ENCODE results near the gene ZSCAN18.

DNA sequence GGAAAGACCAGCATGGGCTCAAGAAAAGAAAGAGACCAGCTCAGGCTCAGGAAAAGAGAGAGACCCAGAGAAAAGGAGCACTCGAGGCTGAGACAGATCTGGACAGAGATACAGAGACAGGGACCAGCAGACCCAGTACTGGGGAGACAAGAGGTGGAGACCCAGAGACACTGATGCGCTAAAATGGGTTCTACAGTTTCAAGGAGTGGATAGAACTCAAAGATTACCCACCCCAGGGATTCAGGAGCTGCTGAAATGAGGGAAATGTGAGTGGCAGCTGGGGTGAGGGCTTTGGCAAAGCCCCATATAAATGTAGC is 609 bp upstream of the ZSCAN18 start:
- TF ChIP-seq, protein P1, sequence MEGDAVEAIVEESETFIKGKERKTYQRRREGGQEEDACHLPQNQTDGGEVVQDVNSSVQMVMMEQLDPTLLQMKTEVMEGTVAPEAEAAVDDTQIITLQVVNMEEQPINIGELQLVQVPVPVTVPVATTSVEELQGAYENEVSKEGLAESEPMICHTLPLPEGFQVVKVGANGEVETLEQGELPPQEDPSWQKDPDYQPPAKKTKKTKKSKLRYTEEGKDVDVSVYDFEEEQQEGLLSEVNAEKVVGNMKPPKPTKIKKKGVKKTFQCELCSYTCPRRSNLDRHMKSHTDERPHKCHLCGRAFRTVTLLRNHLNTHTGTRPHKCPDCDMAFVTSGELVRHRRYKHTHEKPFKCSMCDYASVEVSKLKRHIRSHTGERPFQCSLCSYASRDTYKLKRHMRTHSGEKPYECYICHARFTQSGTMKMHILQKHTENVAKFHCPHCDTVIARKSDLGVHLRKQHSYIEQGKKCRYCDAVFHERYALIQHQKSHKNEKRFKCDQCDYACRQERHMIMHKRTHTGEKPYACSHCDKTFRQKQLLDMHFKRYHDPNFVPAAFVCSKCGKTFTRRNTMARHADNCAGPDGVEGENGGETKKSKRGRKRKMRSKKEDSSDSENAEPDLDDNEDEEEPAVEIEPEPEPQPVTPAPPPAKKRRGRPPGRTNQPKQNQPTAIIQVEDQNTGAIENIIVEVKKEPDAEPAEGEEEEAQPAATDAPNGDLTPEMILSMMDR (IDR thresholded peaks at IDR 0.05), result no peak
- TF ChIP-seq POLR2A (IDR thresholded peaks at IDR 0.05), result no peak
